DND-41 (cell line): ENCODE results near the gene CEBPG.

ENCODE experiments used
- ATAC-seq: fragments of 200-7000 bp; cut with Tn5 transposase; 3 replicates; pipeline ENCODE4 v1.9.1; 2021; ENCODE audit warnings: low read depth; ENCODE audit not compliant: insufficient read depth
- DNase-seq: peaks from one replicate; pipeline ENCODE4 v3.0.0-alpha.2; 2020
- H2AFZ ChIP-seq: 2 replicates; pipeline ENCODE4 v1.6.0; 2012; ENCODE audit warnings: low read depth, low read length
- H3K27ac ChIP-seq: 2 replicates; pipeline ENCODE4 v1.5.1; 2012; ENCODE audit warnings: low read length, inconsistent platforms
- H3K27me3 ChIP-seq: fragments of 200-600 bp; sonication (generic); 2 replicates; pipeline ENCODE4 v1.6.0; 2012; ENCODE audit warnings: low read length, mild to moderate bottlenecking, inconsistent platforms; ENCODE audit not compliant: insufficient read depth, poor library complexity
- H3K36me3 ChIP-seq: 2 replicates; pipeline ENCODE4 v1.5.1; 2012; ENCODE audit warnings: low read length, inconsistent platforms; ENCODE audit not compliant: insufficient read depth
- H3K4me1 ChIP-seq: 2 replicates; pipeline ENCODE4 v1.5.1; 2012; ENCODE audit warnings: mild to moderate bottlenecking, low read length; ENCODE audit not compliant: insufficient read depth
- H3K4me2 ChIP-seq: 2 replicates; pipeline ENCODE4 v1.6.0; 2012; ENCODE audit warnings: mild to moderate bottlenecking, moderate library complexity, low read length, inconsistent platforms; ENCODE audit not compliant: insufficient read depth
- H3K4me3 ChIP-seq, 2 experiments: fragments of 200-600 bp in 1 of 2; shearing (Covaris generic) in 1 of 2; 2 replicates each; pipeline ENCODE4 v1.5.1; 2012 to 2016; ENCODE audit warnings: inconsistent platforms in 2 of 2, low read length in 2 of 2, mild to moderate bottlenecking in 2 of 2, low read depth in 1 of 2, moderate library complexity in 1 of 2
- H3K79me2 ChIP-seq: 2 replicates; pipeline ENCODE4 v1.6.0; 2012; ENCODE audit warnings: low read length, inconsistent platforms; ENCODE audit not compliant: insufficient read depth
- H3K9ac ChIP-seq: 2 replicates; pipeline ENCODE4 v1.6.0; 2012; ENCODE audit warnings: low read depth, mild to moderate bottlenecking, inconsistent platforms, low read length, moderate library complexity
- H3K9me3 ChIP-seq: 2 replicates; pipeline ENCODE4 v1.5.1; 2012; ENCODE audit warnings: low read length, moderate library complexity, mild to moderate bottlenecking, inconsistent platforms; ENCODE audit not compliant: insufficient read depth, severe bottlenecking
- H4K20me1 ChIP-seq: 2 replicates; pipeline ENCODE4 v1.6.0; 2012; ENCODE audit warnings: low read length; ENCODE audit not compliant: insufficient read depth
- CTCF ChIP-seq: IDR thresholded peaks from 2 replicates; pipeline ENCODE4 v1.5.1; 2012; ENCODE audit warnings: borderline replicate concordance, low read length, moderate library complexity, mild to moderate bottlenecking; ENCODE audit not compliant: poor library complexity, severe bottlenecking; ENCODE audit errors: extremely low read depth
- EZH2 ChIP-seq: IDR thresholded peaks from 3 replicates; pipeline ENCODE4 v1.6.1; 2012; ENCODE audit warnings: borderline replicate concordance, low read depth, mild to moderate bottlenecking, moderate library complexity, low read length, inconsistent platforms; ENCODE audit not compliant: severe bottlenecking

CEBPG gene

GRCh38 chr19:33363476-33363875 is 10.0 kb upstream of the CEBPG start:
- DNase-seq (no peak), ATAC-seq (no peak)
- Histone ChIP-seq H3K9ac (no peak overlapping the region), H3K4me2 (no peak overlapping the region), H3K4me1 (no peaks in the 10 kb centered on the region), H4K20me1 (no peaks in the 10 kb centered on the region), H3K36me3 (no peaks in the 10 kb centered on the region), H3K9me3 (no peaks in the 10 kb centered on the region), H3K79me2 (no peaks in the 10 kb centered on the region), H3K27me3 (peaks cover 10% of the 10 kb centered on the region), H3K4me3 (no peak overlapping the region), H2AFZ (no peak overlapping the region), H3K27ac (no peak overlapping the region)
- no peak for TF ChIP-seq EZH2

- Histone ChIP-seq H3K27me3 (peaks cover 4% of the 10 kb centered on the region), H3K36me3 (no peaks in the 10 kb centered on the region), H3K9me3 (no peaks in the 10 kb centered on the region), H4K20me1 (no peaks in the 10 kb centered on the region), H3K9ac (no peak overlapping the region), H3K4me1 (no peaks in the 10 kb centered on the region), H3K79me2 (no peaks in the 10 kb centered on the region), H3K27ac (no peak overlapping the region), H2AFZ (no peak overlapping the region), H3K4me2 (no peak overlapping the region), H3K4me3 (no peak overlapping the region)
- no peak for DNase-seq
- ATAC-seq, result no peak
- TF ChIP-seq EZH2 (no peak), CTCF (no peak)
These were observed 7.8 kb upstream of the CEBPG start for GRCh38 chr19:33365691-33366090.

- Histone ChIP-seq H3K36me3 (no peaks in the 10 kb centered on the region), H3K9ac (no peak overlapping the region), H3K27ac (no peak overlapping the region), H3K27me3 (peaks cover 4% of the 10 kb centered on the region), H3K4me1 (no peaks in the 10 kb centered on the region), H4K20me1 (no peaks in the 10 kb centered on the region), H3K79me2 (no peaks in the 10 kb centered on the region), H2AFZ (no peak overlapping the region), H3K4me2 (no peak overlapping the region), H3K4me3 (no peak overlapping the region), H3K9me3 (no peaks in the 10 kb centered on the region)
- DNase-seq (no peak), ATAC-seq (no peak)
- TF ChIP-seq EZH2, result no peak
- no peak for TF ChIP-seq CTCF
These were observed 7.4 kb upstream of the CEBPG start for GRCh38 chr19:33366127-33366526.

- Histone ChIP-seq H3K9ac (no peak overlapping the region), H3K4me1 (no peaks in the 10 kb centered on the region), H3K9me3 (no peaks in the 10 kb centered on the region), H3K36me3 (no peaks in the 10 kb centered on the region), H3K79me2 (no peaks in the 10 kb centered on the region), H2AFZ (no peak overlapping the region), H3K4me2 (no peak overlapping the region), H4K20me1 (no peaks in the 10 kb centered on the region), H3K27ac (no peak overlapping the region), H3K4me3 (no peak overlapping the region), H3K27me3 (peaks cover 4% of the 10 kb centered on the region)
- TF ChIP-seq CTCF (no peak), EZH2 (no peak)
- DNase-seq (no peak), ATAC-seq (no peak)
These were observed 6.6 kb upstream of the CEBPG start for GRCh38 chr19:33366897-33367296.
